Dermis blood vessel endothelial cell (primary cell): ENCODE data around the gene MRPL9. TPM values are rescaled to one million over a fixed set of nuclear protein-coding genes. Genes with fewer than 3 reads are reported as not detected.

Experiments used
- DNase-seq: peaks from one replicate; pipeline ENCODE4 v3.0.0; 2010
- total RNA-seq: library from RNA; depleted of rRNA; stranded (reverse); fragments of >200 nt; gene quantifications from 2 replicates; pipeline ENCODE4 v1.2.3, GENCODE V29; 2014

MRPL9 gene
- total RNA-seq, 1 donor from 2014 or later = 97.3 TPM

GRCh38 chr1:151710187-151710840 is 53.0 kb downstream of the MRPL9 start:
- DNase-seq = peak; percentile 31

Other genes with a start within 250 kb of the MRPL9 start
- 6.0 and 8.2 TPM in 2 replicates for gene TUFT1, start 223.2 kb downstream of the MRPL9 start, total RNA-seq
- 15.8 and 24.3 TPM in 2 replicates for gene SNX27, start 151.4 kb downstream of the MRPL9 start, total RNA-seq
- gene CELF3, start 46.7 kb downstream of the MRPL9 start, total RNA-seq = not detected in 2 replicates
- gene RIIAD1, start 42.0 kb downstream of the MRPL9 start, total RNA-seq = not detected in 2 replicates
- gene TDRKH, start 27.0 kb upstream of the MRPL9 start, total RNA-seq = 4.6 and 9.6 TPM in 2 replicates
- gene LINGO4, start 41.9 kb upstream of the MRPL9 start, total RNA-seq = not detected in 2 replicates
- under 0.01 TPM in 1 of 2 replicates, not detected in the other for gene RORC, start 68.3 kb upstream of the MRPL9 start, total RNA-seq
- 0.09 TPM in 1 of 2 replicates, not detected in the other for gene C2CD4D, start 76.3 kb upstream of the MRPL9 start, total RNA-seq
- gene THEM5, start 90.2 kb upstream of the MRPL9 start, total RNA-seq = 0.17 TPM in 1 of 2 replicates, not detected in the other
- gene THEM4, start 146.0 kb upstream of the MRPL9 start, total RNA-seq = 5.1 and 12.1 TPM in 2 replicates
- 148 and 239 TPM in 2 replicates for gene S100A10, start 230.4 kb upstream of the MRPL9 start, total RNA-seq